Choroid plexus epithelial cell (primary cell): Measurements from ENCODE around the gene GRID2.

Source experiments
- DNase-seq: peaks from one replicate; pipeline ENCODE4 v3.0.0-alpha.2; 2010; ENCODE audit warnings: low read depth
- H3K4me3 ChIP-seq: 2 replicates; pipeline ENCODE4 v1.5.1; 2011; ENCODE audit warnings: low read depth, mild to moderate bottlenecking, control low read depth, low read length, moderate library complexity
- CTCF ChIP-seq: conservative IDR thresholded peaks from 2 replicates; pipeline ENCODE4 v1.5.1; 2011; ENCODE audit warnings: low read depth, mild to moderate bottlenecking, control low read depth, inconsistent platforms, low read length, moderate library complexity

The GRID2 gene

DNA sequence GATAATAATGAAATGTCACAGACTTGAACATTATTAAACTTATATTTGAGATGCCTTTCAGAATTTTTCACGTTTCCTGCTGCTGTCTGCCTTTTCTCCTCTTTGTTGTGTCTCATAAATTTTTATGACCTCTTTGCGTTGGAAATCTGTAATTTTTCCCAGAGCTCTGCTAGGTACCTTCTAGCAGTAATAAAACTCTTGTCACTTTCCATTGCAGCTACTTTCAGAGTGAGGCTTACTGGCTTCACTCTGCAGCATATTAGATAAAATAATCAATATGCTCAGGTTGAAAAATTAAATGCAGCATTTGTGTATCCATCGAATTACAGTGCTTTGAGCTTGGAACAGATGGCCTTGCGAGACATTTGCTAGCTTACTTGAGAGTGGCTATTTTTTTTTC is 689.0 kb downstream of the GRID2 start:
- no peak for DNase-seq
- H3K4me3 ChIP-seq, result no peak overlapping the region
- TF ChIP-seq CTCF, result no peak

GRCh38 chr4:92994727-92995126 is 691.0 kb downstream of the GRID2 start:
- TF ChIP-seq CTCF, result no peak
- H3K4me3 ChIP-seq, result no peak overlapping the region
- no peak for DNase-seq

DNA sequence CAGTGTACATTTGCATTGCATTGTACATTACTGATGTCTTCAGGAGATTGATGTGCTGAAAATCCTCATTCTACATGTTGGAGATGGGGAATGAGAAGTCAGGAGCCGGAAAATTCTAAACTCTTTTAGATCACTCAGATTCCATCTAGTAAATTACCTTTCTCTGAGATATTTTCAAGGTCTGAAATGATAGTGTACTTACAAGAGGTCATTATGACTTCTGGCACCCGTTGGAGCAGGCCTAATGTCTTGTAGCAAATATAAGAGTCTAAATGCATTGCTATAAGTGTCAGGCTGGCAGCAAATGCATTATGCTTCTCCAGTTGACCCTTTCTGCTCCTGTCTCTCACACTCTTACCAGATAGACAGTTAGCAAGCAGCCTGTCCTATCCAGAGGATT is 692.8 kb downstream of the GRID2 start:
- no peak overlapping the region for H3K4me3 ChIP-seq
- DNase-seq, result no peak
- no peak for TF ChIP-seq CTCF

DNA sequence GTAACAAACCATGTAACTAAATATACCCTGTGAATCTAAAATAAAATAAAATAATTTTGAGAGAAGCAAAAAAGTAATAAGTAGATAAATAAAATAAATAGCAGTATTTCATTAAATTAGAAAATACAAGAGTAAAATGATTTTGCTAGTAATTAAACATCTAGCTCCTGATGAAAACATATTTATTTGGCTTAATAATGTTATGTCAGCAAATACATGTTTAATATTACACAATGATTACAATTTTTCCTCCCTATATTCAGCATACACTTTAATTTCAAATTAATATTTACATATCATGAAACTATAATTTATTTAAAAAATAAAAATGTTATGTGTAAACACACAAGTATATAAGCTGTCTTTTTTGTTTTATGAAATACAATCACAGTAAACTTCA is 697.1 kb downstream of the GRID2 start:
- TF ChIP-seq CTCF, result no peak
- DNase-seq, result no peak

GRCh38 chr4:93002240-93002639 is 698.5 kb downstream of the GRID2 start:
- H3K4me3 ChIP-seq, result no peak overlapping the region
- TF ChIP-seq CTCF, result no peak
- no peak for DNase-seq

More for the DNA sequence above, 697.1 kb downstream of the GRID2 start:
- no peak overlapping the region for H3K4me3 ChIP-seq

GRCh38 chr4:93016350-93016749 is 712.6 kb downstream of the GRID2 start:
- no peak for DNase-seq
- H3K4me3 ChIP-seq, result no peak overlapping the region
- TF ChIP-seq CTCF, result no peak

DNA sequence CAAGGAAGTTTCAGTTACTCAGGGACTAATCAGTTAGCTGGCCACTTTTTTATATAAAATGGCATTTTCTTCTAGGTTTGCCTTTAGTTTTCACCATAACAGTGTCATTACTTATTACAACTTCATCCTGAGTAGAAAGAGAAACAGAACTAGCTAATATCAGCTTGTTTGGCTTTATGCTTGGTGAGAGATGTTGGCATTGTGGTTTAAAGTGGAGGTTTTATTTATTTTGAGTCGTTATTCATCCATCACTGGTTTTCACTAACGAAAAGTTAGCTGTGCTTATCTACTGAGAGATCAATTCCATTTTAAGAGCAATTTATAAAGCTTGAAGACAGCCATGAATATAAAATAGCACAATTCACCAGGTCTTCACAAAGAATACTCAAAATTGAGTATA is 714.5 kb downstream of the GRID2 start:
- TF ChIP-seq CTCF, result no peak
- H3K4me3 ChIP-seq, result no peak overlapping the region
- DNase-seq, result no peak
